IgD-negative memory B cell (primary cell): Measurements from ENCODE around the gene OTUD1. TPM values are rescaled to one million over a fixed set of nuclear protein-coding genes. Genes with fewer than 3 reads are reported as not detected.
"Not testable (repeated sequence)": the region's sequence is repeated elsewhere in the genome, so short reads cannot be mapped to it uniquely, and the experiment has no call there.

ENCODE experiments used
- H3K27ac Mint-ChIP-seq, 3 donors: one replicate each; pipeline ENCODE4 v1.8.0; 2020 to 2022; ENCODE audit warnings: mild to moderate bottlenecking in 3 of 3, mixed read lengths in 3 of 3, moderate library complexity in 1 of 3
- H3K27me3 Mint-ChIP-seq: one replicate; pipeline ENCODE4 v1.8.0; 2021; ENCODE audit warnings: mixed read lengths
- H3K36me3 Mint-ChIP-seq: one replicate; pipeline ENCODE4 v1.8.0; 2020; ENCODE audit warnings: mild to moderate bottlenecking, mixed read lengths
- H3K4me1 Mint-ChIP-seq, 3 donors: one replicate each; pipeline ENCODE4 v1.8.0; 2020 to 2022; ENCODE audit warnings: mixed read lengths in 3 of 3, mild to moderate bottlenecking in 1 of 3
- H3K4me3 Mint-ChIP-seq, 4 donors: one replicate each; pipeline ENCODE4 v1.8.0; 2020 to 2022; ENCODE audit warnings: mild to moderate bottlenecking in 4 of 4, mixed read lengths in 4 of 4, moderate library complexity in 3 of 4
- H3K9me3 Mint-ChIP-seq, 3 donors: one replicate each; pipeline ENCODE4 v1.8.0; 2020 to 2021; ENCODE audit warnings: mixed read lengths in 3 of 3, mild to moderate bottlenecking in 1 of 3
- polyA plus RNA-seq: library from polyadenylated mRNA; unstranded; fragments of 300-500 nt; fragmentation: Illumina TruSeq; gene quantifications from one replicate; pipeline ENCODE4 v1.2.3, GENCODE V29; 2021

OTUD1 gene
- 16.4 TPM for polyA plus RNA-seq

DNA sequence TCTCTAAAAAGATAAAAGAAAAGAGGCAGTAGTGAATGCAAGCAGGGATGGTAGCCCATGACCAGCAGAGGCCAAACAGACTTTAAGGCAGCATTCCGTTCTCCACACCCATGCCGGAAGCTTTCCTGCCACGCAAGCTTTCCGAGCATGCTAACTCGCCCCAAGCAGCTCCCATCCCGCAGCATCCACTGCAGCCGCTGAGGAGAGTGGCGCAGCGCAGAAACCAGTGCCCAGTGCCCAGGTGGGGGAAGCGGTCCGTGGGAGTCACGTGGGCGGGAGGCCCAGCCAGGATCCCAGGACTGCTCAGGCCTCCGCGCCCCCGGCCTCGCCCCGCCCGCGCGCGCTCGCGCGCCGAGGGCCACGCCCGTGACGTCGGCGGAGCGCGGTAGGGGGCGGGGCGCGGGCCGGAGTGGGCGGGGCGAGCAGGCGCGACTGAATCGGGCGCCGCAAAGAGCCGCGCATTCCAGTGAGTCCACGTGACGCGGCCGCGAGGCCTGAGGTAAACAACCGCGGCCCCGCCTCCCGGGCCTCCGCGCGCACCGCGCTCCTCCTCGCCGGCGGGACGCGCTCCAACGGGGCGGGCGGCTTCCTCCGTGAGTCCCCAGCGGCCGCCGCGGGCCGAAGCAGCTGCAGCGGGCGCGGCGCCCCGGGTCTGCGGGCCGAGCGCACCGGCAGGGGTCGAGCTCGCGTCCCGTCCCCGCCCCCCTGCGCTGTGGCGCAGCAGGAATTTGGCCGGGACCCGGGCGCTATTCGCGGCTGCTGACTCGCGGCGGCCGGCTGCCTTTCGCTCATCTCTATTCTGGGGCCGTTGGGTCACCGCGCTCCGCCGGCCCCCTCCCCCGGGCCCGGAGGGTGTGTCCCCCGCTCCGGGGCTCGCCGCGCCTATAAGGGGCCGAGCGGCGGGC lies at the start of gene OTUD1:
Gene OTUD1, plus strand, starts transcription at position 529 of the 905 bp plus-strand sequence. CDS start 383 bp downstream, outside the sequence.
- H3K36me3 Mint-ChIP-seq, result peaks cover 4% of the 10 kb centered on the region
- H3K27ac Mint-ChIP-seq, result peak within 1 kb of the TSS; percentile 94 to 99 (median 98)
- peaks cover 24 to 37% (median 32%) of the 10 kb centered on the region in 3 donors for H3K4me1 Mint-ChIP-seq
- no peaks in the 10 kb centered on the region for H3K27me3 Mint-ChIP-seq
- H3K4me3 Mint-ChIP-seq, result peak within 1 kb of the TSS; percentile 88 to 96 (median 94)
- H3K9me3 Mint-ChIP-seq, result peaks cover 0 to 2% (median 0%) of the 10 kb centered on the region in 3 donors

DNA sequence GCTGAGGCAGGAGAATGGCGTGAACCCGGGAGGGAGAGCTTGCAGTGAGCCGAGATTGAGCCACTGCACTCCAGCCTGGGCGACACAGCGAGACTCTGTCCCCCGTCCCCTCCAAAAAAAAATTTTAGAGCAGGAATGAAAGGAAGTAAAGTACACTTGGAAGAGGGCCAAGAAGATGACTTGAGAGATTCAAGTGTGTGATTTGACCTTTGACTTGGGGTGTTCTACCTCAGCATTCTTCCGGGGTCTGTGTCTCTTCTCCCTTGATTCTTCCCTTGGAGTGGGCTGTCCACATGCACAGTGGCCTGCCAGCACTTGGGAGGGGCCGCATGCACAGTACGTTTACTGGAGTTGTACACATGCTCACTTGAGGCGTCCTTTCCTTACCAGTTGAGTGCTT lies 48.5 kb upstream of the OTUD1 start:
- H3K36me3 Mint-ChIP-seq, H3K27ac Mint-ChIP-seq, H3K4me3 Mint-ChIP-seq, H3K27me3 Mint-ChIP-seq, H3K4me1 Mint-ChIP-seq, H3K9me3 Mint-ChIP-seq: not testable (repeated sequence)

- Mint-ChIP-seq H3K4me3 (no peak overlapping the region), H3K9me3 (peaks cover 0 to 3% (median 0%) of the 10 kb centered on the region in 3 donors), H3K27me3 (peaks cover 4% of the 10 kb centered on the region), H3K36me3 (no peaks in the 10 kb centered on the region), H3K4me1 (no peaks in the 10 kb centered on the region), H3K27ac (no peak overlapping the region)
Observed at GRCh38 chr10:23390809-23391208, 48.1 kb upstream of the OTUD1 start.

DNA sequence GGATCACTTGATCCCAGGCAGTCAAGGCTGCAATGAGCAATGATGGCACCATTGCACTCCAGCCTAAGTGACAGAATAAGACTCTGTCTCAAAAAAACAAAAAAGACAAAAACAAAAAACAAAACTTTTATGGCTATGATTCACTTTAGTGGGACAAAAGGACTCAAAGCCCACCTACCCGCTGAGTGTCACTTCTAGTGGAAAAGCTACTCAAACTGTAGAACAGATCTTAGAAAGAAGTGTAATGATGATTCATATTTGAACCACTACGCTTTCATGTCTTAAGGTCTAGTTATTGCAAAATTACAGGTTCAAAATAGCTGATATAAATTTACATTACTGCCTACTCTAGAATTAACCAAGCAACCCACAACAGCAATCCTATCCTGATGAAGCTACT lies 47.1 kb upstream of the OTUD1 start:
- Mint-ChIP-seq H3K4me3 (no peak overlapping the region), H3K4me1 (no peaks in the 10 kb centered on the region), H3K27ac (no peak overlapping the region), H3K9me3 (peaks cover 0 to 3% (median 0%) of the 10 kb centered on the region in 3 donors), H3K27me3 (peaks cover 4% of the 10 kb centered on the region), H3K36me3 (no peaks in the 10 kb centered on the region)

DNA sequence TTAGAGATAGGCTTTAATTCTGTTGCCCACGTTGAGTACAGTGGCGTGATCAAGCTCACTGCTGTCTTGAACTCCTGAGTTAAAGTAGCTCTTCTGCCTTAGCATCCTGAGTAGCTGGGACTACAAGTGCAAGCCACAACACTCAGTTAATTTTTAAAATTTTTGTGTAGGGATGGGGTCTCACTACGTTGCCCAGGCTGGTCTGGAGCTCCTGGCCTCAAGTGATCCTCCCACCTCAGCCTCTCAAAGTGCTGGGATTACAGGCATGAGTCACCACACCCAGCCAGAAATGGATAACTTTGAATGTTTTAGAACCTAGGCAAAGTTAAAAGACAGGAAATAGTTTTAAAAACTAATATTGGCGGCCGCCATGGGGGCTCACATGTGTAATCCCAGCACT lies 43.9 kb upstream of the OTUD1 start:
- Mint-ChIP-seq H3K4me1 (no peaks in the 10 kb centered on the region), H3K9me3 (no peaks in the 10 kb centered on the region), H3K27ac (no peak overlapping the region), H3K36me3 (no peaks in the 10 kb centered on the region), H3K4me3 (no peak overlapping the region), H3K27me3 (no peaks in the 10 kb centered on the region)

GRCh38 chr10:23396695-23397094 lies 42.2 kb upstream of the OTUD1 start:
- Mint-ChIP-seq H3K27me3 (no peaks in the 10 kb centered on the region), H3K27ac (no peak overlapping the region), H3K36me3 (no peaks in the 10 kb centered on the region), H3K4me1 (no peaks in the 10 kb centered on the region), H3K4me3 (no peak overlapping the region), H3K9me3 (no peaks in the 10 kb centered on the region)

DNA sequence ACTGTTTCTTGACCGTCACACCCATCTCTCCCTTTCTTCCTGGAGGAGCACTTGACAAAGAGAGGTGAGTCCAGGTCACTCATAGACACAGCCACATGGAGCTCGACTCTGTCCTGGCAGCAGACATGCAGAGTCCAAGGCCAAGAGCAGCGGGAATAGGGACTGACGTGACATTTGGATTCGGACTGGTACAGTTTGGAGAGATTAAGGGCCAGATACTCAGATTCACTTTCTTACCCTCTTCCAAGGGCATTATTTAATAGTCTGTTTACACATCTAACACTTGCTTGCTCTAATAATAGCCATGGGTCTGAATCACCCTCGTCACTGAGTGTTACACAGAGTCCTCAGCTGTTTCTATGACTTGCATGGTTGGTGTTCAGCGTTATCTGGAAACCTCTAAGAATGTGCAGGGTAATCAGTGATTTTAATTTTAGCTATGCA lies 39.2 kb upstream of the OTUD1 start:
- Mint-ChIP-seq H3K9me3 (no peaks in the 10 kb centered on the region), H3K4me1 (no peaks in the 10 kb centered on the region), H3K4me3 (no peak overlapping the region), H3K27me3 (no peaks in the 10 kb centered on the region), H3K27ac (no peak overlapping the region), H3K36me3 (no peaks in the 10 kb centered on the region)

- H3K9me3 Mint-ChIP-seq, result no peaks in the 10 kb centered on the region
- no peaks in the 10 kb centered on the region for H3K36me3 Mint-ChIP-seq
- no peaks in the 10 kb centered on the region for H3K27me3 Mint-ChIP-seq
- no peak overlapping the region for H3K4me3 Mint-ChIP-seq
- H3K27ac Mint-ChIP-seq, result no peak overlapping the region
- no peaks in the 10 kb centered on the region for H3K4me1 Mint-ChIP-seq
Observed at GRCh38 chr10:23402856-23403255, 36.0 kb upstream of the OTUD1 start.

GRCh38 chr10:23403278-23403677 lies 35.6 kb upstream of the OTUD1 start:
- no peak overlapping the region for H3K4me3 Mint-ChIP-seq
- no peaks in the 10 kb centered on the region for H3K9me3 Mint-ChIP-seq
- H3K4me1 Mint-ChIP-seq, result no peaks in the 10 kb centered on the region
- no peaks in the 10 kb centered on the region for H3K36me3 Mint-ChIP-seq
- no peaks in the 10 kb centered on the region for H3K27me3 Mint-ChIP-seq
- H3K27ac Mint-ChIP-seq, result no peak overlapping the region

- H3K27ac Mint-ChIP-seq, result no peak overlapping the region
- H3K9me3 Mint-ChIP-seq, result no peaks in the 10 kb centered on the region
- H3K4me1 Mint-ChIP-seq, result no peaks in the 10 kb centered on the region
- no peaks in the 10 kb centered on the region for H3K27me3 Mint-ChIP-seq
- no peak overlapping the region for H3K4me3 Mint-ChIP-seq
- H3K36me3 Mint-ChIP-seq, result no peaks in the 10 kb centered on the region
Observed at GRCh38 chr10:23403719-23404118, 35.2 kb upstream of the OTUD1 start.

GRCh38 chr10:23404461-23404980 lies 34.4 kb upstream of the OTUD1 start:
- Mint-ChIP-seq H3K4me3 (no peak overlapping the region), H3K27ac (no peak overlapping the region), H3K4me1 (no peaks in the 10 kb centered on the region), H3K9me3 (no peaks in the 10 kb centered on the region), H3K36me3 (no peaks in the 10 kb centered on the region), H3K27me3 (no peaks in the 10 kb centered on the region)

- Mint-ChIP-seq H3K36me3 (no peaks in the 10 kb centered on the region), H3K27me3 (peaks cover 2% of the 10 kb centered on the region), H3K4me1 (no peaks in the 10 kb centered on the region), H3K9me3 (no peaks in the 10 kb centered on the region), H3K27ac (no peak overlapping the region), H3K4me3 (no peak overlapping the region)
Observed at GRCh38 chr10:23405540-23405939, 33.3 kb upstream of the OTUD1 start.

DNA sequence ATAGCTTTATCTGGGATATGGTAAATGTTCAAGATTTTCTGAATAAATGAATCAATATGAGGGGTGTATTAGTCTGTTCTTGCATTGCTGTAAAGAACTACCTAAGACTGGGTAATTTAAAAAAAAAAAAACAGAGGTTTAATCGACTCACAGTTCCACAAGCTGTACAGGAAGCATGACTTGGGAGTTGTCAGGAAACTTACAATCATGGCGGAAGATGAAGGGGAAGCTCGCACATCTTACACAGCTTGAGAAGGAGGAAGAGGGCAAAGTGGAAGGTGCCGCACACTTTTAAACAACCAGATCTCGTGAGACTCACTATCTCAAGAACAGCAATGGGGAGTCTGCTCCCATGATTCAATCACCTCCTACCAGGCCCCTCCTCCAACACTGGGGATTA lies 32.5 kb upstream of the OTUD1 start:
- H3K27ac Mint-ChIP-seq, result no peak overlapping the region
- no peaks in the 10 kb centered on the region for H3K36me3 Mint-ChIP-seq
- no peak overlapping the region for H3K4me3 Mint-ChIP-seq
- no peaks in the 10 kb centered on the region for H3K9me3 Mint-ChIP-seq
- H3K27me3 Mint-ChIP-seq, result peaks cover 2% of the 10 kb centered on the region
- no peaks in the 10 kb centered on the region for H3K4me1 Mint-ChIP-seq

- Mint-ChIP-seq H3K36me3 (no peaks in the 10 kb centered on the region), H3K27me3 (peaks cover 8% of the 10 kb centered on the region), H3K4me3 (no peak overlapping the region), H3K27ac (no peak overlapping the region), H3K4me1 (peaks cover 10 to 11% (median 10%) of the 10 kb centered on the region in 3 donors), H3K9me3 (no peaks in the 10 kb centered on the region)
Observed at GRCh38 chr10:23408330-23408976, 30.4 kb upstream of the OTUD1 start.

DNA sequence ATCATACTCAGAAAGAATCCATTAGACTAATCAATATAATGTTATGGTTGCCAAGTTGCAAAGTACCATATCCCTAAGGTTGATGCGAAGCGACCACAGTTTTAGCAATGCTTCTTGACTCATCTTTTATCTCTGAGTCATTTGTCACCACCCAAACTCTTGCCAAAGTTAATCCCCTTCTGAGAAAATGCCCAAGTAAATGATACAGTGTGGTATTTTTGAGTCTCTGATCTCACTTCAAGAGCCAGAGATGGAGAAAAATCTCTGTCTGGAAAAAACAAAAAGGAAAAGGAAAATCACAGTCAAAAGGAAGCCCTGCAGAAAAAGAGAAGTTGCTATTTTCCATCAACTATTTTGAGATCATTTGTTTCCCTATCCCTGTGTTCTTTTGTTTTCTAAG lies 26.7 kb upstream of the OTUD1 start:
- no peaks in the 10 kb centered on the region for H3K9me3 Mint-ChIP-seq
- no peaks in the 10 kb centered on the region for H3K36me3 Mint-ChIP-seq
- H3K4me3 Mint-ChIP-seq, result peak overlapping the region in 2 of 4 donors; percentile 1 to 33
- no peak overlapping the region for H3K27ac Mint-ChIP-seq
- peaks cover 18 to 23% (median 21%) of the 10 kb centered on the region in 3 donors for H3K4me1 Mint-ChIP-seq
- peaks cover 8% of the 10 kb centered on the region for H3K27me3 Mint-ChIP-seq
